Measurements from ENCODE around the gene EXOSC9. TPM values are rescaled to one million over a fixed set of nuclear protein-coding genes. Genes with fewer than 3 reads are reported as not detected.

Gene EXOSC9
- total and polyA plus RNA-seq, 2 of the 8 experiments (the other 6 are each of a cell fraction or from before 2014, with no cell fraction given) = 33.2 to 54.9 TPM

DNA sequence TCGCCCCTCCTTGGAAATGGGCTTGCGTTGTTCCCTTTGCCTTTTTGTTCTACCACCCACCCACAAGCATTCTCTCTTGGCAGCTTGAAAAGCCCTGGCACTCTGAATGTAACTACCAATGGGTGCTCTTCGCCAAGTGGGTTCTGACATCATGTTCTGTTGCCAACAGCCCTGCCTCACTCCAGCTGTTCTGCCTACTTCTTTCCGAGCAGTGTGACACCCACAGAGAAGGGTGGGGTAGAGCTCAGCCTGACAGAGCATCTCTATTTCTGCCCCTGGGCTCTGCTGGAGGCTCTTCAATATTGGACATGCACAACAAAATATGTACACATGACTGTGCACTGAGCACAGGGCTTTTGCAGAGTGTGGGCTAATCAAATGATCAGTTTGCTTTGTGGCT, 15.6 kb upstream of the EXOSC9 start:
- no peak for FAIRE-seq
- Histone ChIP-seq H2AFZ (ENCODE audit: low read length) (0 out of 2 replicates have a peak overlapping the region, but pooled peaks have one; percentile 39), H3K27ac (ENCODE audit: low read depth, low read length) (no peak overlapping the region)

More for the DNA sequence above, 15.6 kb upstream of the EXOSC9 start:
- H2BK20ac ChIP-seq (ENCODE audit: low read length) = no peak overlapping the region
- H2BK5ac ChIP-seq (ENCODE audit: low read depth, low read length) = no peak overlapping the region
- DNase-seq (ENCODE audit: low read depth in 1 of 2, low spot score in 2 of 2) = no peak
- 0 out of 7 replicates have a peak, but pooled peaks cover 0 to 2% (median 0%) of the 10 kb centered on the region in 4 experiments for H3K4me1 ChIP-seq (replicated peaks in 1 of 4; ENCODE audit: control insufficient read depth in 3 of 4, insufficient read depth in 4 of 4, low read length in 3 of 4)
- H3K4ac ChIP-seq (replicated peaks; ENCODE audit: insufficient read length, low read depth, low read length) = no peak overlapping the region
- H3K4me2 ChIP-seq (ENCODE audit: insufficient read depth in 1 of 2, low read depth in 2 of 2, low read length in 2 of 2) = no peak overlapping the region
- H3K23me2 ChIP-seq (ENCODE audit: low read depth, low read length) = peaks cover 2% of the 10 kb centered on the region; the same call in 1 of the 2 replicates
- CTCF ChIA-PET (ENCODE audit: partially characterized antibody) = interaction anchor here (0.6 to 1.3 kb wide), 4 partner anchors 12 to 92 kb away, joined by 3 to 4 read pairs (median 3); partner anchors contain the start of gene CCNA2
- no peak overlapping the region for H3K9ac ChIP-seq (replicated peaks in 1 of 4; ENCODE audit: extremely low read depth in 1 of 4, low read depth in 3 of 4, low read length in 3 of 4)
- H2BK120ac ChIP-seq (replicated peaks; ENCODE audit: low read depth, low read length) = no peak overlapping the region
- H3K14ac ChIP-seq (ENCODE audit: insufficient read length) = no peak overlapping the region
- no peaks in the 10 kb centered on the region for H4K20me1 ChIP-seq (replicated peaks in 1 of 2; ENCODE audit: control insufficient read depth in 1 of 2, insufficient read depth in 2 of 2, low read length in 2 of 2)
- H3K79me2 ChIP-seq (ENCODE audit: control insufficient read depth in 1 of 2, insufficient read depth in 2 of 2, low read length in 2 of 2) = no peaks in the 10 kb centered on the region
- H2BK12ac ChIP-seq (ENCODE audit: low read depth, low read length) = no peak overlapping the region
- no peak overlapping the region for H4K8ac ChIP-seq (ENCODE audit: extremely low read depth, insufficient read depth, low read length)
- no peak overlapping the region for H3K18ac ChIP-seq (ENCODE audit: extremely low read depth, low read length)
- WGBS, 2 experiments (ENCODE audit: extremely low coverage in 1 of 2, insufficient coverage in 1 of 2, insufficient read length in 1 of 2, insufficient replicate concordance in 2 of 2, low coverage in 1 of 2, low lambda C conversion rate in 2 of 2, missing lambda C conversion rate in 1 of 2) = 94% methylated on average over 4 of the region's 4 CpGs; no CpG with 5 or more reads in 1 of the 2 experiments
- H2BK15ac ChIP-seq (ENCODE audit: low read length) = peak overlapping the region; percentile 33; the same call in 1 of the 2 replicates
- no peak overlapping the region for H3K23ac ChIP-seq (ENCODE audit: insufficient read length)
- no peaks in the 10 kb centered on the region for H3K36me3 ChIP-seq (ENCODE audit: control insufficient read depth in 2 of 4, insufficient read depth in 4 of 4, low read length in 3 of 4)
- no peaks in the 10 kb centered on the region for H3K79me1 ChIP-seq (ENCODE audit: low read depth, low read length)
- no peak overlapping the region for H3K4me3 ChIP-seq (ENCODE audit: extremely low read depth in 1 of 4, insufficient read depth in 2 of 4, low read depth in 3 of 4, low read length in 4 of 4)
- POLR2A ChIA-PET (ENCODE audit: partially characterized antibody) = interaction anchor here (0.9 to 1.6 kb wide), 2 partner anchors 10 to 44 kb away, joined by 3 to 8 read pairs; no protein-coding TSS in a partner anchor
- H3K56ac ChIP-seq (replicated peaks; ENCODE audit: insufficient read length, low read depth, low read length) = no peak overlapping the region
- TF ChIP-seq SUZ12 (IDR thresholded peaks at IDR 0.05; ENCODE audit: low read length) (no peak), CEBPB (IDR thresholded peaks at IDR 0.05; ENCODE audit: low read depth, low read length) (no peak), BRCA1 (IDR thresholded peaks at IDR 0.05; ENCODE audit: low read depth, low read length) (no peak), BCL11A (IDR thresholded peaks at IDR 0.05; ENCODE audit: low read depth in 2 of 2, low read length in 2 of 2) (no peak), MAFK (IDR thresholded peaks at IDR 0.05; ENCODE audit: low read depth, low read length) (no peak), RNF2 (IDR thresholded peaks at IDR 0.05; ENCODE audit: borderline replicate concordance, low read depth, low read length, missing control alignments, poor library complexity, severe bottlenecking) (no peak), TAF7 (optimal IDR thresholded peaks at IDR 0.05; ENCODE audit: borderline replicate concordance, low read depth, low read length) (no peak), TBP (IDR thresholded peaks at IDR 0.05; ENCODE audit: low read depth, low read length) (no peak)
- no peak overlapping the region for H4K5ac ChIP-seq (ENCODE audit: insufficient read length, low read depth, low read length)
- H3K9me3 ChIP-seq (ENCODE audit: insufficient read depth in 2 of 2, low read depth in 1 of 2, low read length in 1 of 2) = no peaks in the 10 kb centered on the region
- no peak overlapping the region for H2AK5ac ChIP-seq (ENCODE audit: low read depth, low read length)
- no peak overlapping the region for H4K91ac ChIP-seq (replicated peaks; ENCODE audit: insufficient read length, low read length)
- H3K27me3 ChIP-seq (replicated peaks in 1 of 4; ENCODE audit: control insufficient read depth in 3 of 4, extremely low read depth in 1 of 4, insufficient read depth in 3 of 4, low read length in 3 of 4) = peaks cover 0 to 2% (median 0%) of the 10 kb centered on the region in 4 experiments; a peak in 1 of 7 replicates

Measured in H1 (cell line).